Ecto neural progenitor cell (in vitro differentiated cells): ENCODE results near the gene CITED4.
A peak's percentile ranks its signal among the peaks of the same experiment; 100 is the strongest.

Experiments used
- DNase-seq: peaks from one replicate; pipeline ENCODE4 v3.0.0-alpha.2; 2018; ENCODE audit warnings: low spot score

CITED4 gene

DNA sequence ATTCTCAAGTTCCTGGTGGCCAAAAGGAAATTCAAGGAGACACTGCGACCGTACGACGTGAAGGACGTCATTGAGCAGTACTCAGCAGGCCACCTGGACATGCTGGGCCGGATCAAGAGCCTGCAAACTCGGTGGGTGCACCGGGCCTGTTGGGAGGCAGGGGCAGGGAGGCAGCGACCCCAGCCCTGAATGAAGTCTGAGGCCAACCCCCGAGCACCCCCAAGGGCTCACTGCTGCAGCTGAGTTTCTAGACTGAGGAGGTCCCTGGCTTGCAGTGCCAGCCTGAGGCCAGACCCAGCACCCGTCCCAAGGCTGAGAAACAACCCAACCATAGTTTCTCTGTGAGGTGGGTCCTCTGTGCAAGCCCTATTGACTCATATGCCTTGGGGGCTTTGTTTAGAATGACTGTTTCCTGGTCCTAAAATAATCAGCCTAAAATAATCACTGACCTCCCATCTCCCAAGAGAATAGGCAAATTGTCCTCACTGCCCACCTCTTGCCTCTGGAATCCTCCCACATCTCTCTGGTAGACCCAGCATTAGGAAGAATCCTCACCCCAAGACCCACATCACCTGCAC is 27.1 kb downstream of the CITED4 start:
- DNase-seq: no peak

DNA sequence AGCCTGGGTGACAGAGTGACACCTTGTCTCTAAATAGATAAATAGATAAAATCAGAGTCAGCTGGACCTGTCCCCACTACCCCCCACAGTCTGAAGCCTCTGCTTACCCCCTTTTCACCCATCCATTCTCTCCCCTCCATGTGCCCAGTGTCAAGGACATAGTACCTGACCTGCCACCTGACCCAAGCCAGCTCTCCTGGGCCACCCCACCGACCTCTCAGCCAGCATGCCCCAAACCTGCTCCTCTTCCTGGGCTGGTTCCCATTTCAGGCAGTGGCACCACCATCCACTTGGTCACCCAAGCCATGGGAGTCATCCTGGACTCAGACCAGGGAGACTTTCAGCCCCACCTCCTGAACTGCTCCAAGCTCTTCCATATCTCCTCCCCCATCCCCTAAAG is 28.2 kb downstream of the CITED4 start:
- no peak for DNase-seq

- no peak for DNase-seq
These were observed 31.0 kb downstream of the CITED4 start for GRCh38 chr1:40831001-40831732.

GRCh38 chr1:40830419-40830943 is 31.7 kb downstream of the CITED4 start:
- no peak for DNase-seq

DNA sequence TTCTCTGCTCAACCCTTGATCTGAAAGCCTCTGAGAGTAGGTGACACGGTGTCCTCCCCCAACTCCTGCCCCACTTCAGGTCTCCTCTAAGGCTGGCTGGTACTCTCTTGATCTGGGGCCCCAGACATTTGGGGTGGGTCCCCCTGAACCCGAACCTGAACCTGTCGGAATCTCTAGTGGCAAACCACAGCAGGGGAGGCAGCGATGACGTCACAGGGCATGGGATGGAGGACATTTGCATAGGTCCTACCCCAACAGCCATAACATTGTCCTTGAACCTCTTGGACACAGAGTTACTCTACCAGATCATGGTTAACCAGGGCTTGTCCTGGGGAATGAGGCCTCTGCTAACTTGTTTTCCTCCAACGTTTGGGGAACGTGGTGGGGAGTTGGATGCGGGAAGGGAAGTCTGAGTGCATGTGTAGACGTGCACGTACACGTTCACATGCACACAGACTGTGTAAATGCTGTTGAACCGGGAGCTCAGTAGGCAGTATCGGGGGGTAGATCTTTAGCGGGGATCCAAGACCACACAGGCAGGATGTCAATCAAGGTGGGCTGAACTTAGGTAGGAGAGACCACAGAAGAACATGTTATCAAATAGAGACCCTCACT is 32.4 kb downstream of the CITED4 start:
- no peak for DNase-seq

- no peak for DNase-seq
These were observed 36.2 kb downstream of the CITED4 start for GRCh38 chr1:40825996-40826395.

GRCh38 chr1:40825435-40825788 is 36.8 kb downstream of the CITED4 start:
- DNase-seq: no peak

GRCh38 chr1:40824591-40825434 is 37.4 kb downstream of the CITED4 start:
- DNase-seq: peak; percentile 82

DNA sequence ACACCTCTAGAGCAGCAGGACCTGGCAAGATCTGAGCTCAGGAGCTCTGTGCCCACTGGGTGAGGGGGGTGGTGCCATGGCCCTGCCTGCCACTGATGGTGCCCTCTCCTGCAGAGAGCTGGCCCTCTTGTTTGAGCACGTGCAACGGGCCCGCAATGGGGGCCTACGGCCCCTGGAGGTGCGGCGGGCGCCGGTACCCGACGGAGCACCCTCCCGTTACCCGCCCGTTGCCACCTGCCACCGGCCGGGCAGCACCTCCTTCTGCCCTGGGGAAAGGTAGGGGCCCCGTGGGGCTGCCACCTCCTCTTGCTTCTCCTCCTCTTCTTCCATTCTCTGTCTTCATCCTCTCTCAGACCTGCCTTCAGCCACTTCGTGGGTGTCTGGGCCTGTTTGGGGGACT is 38.2 kb downstream of the CITED4 start:
- DNase-seq: no peak

DNA sequence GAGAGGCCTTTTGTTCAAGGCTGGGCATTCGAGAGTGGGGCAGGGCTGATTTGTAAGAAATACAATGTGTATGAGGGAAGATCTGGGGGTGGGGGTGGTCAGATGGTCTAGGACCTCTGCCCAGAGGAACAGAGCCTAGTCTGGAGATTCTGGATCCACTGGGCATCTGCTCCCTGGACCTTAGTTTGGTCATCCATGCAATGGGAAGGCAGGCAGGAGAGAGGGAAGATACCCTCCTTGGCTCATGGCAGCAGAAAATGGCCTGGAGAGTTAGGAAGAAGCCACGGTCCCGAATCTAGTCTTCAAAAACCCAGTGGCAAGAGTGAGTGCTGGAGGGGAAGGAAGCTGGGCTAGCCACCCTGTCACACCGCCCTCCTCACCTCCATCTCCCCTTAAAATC is 38.8 kb downstream of the CITED4 start:
- no peak for DNase-seq

DNA sequence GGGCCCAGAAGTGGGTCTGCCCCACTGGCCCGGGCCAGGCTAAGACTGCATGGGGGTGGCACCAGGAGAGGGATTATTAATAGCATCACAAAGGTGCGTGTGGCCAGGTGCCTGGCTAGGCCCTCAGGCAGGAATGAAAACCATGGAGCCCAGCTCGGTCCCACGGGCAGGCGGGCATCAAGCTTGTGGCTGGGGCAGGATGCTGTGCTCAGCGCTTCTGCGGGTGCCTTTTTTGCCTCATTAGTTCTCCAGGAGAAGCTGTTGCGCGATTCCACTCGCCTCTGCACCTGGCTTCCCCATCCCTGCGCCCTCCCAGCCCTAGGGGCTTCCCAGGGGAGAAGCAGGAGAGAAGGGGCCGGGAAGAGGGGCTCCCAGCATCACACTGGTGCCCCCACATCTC is 39.3 kb downstream of the CITED4 start:
- DNase-seq: no peak

DNA sequence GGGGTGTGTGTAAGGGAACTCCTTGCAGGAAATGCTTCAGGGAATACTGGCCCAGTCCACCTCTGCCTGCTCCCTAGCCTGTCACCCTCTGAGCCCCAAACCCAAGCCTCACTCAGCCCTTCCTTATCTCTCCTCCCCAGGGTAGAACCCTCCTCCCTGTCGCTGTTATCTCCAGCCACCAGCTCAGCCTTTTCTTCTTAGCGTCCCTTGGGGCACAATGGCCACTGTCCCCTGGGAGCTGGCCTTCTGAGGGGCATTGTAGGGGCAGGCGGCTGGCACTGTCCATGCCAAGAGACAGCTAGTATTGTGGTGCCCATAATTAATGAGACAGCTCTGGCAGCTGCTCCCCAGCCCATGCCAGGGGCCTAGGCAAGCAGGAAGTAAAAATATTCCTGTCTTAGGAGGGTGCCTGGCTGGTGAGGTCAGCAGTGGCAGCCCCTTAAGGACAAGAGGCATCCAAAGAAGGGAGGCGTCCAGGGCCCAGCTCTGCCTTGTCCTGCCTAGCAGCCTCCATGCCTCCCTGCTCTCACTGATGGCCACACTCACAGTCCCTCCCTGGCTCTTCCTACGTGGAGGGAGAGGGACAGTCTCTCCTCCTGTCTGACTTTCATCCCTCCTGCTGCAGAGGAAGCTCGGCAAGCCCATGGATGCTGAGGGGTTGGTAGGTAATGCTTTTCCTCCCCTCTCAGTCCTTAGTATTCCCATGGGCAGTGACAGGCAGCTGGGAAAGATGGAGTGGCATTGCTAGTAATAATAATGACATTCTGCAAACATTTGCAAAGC is 41.1 kb downstream of the CITED4 start:
- DNase-seq: no peak

- no peak for DNase-seq
These were observed 41.8 kb downstream of the CITED4 start for GRCh38 chr1:40820251-40820797.

DNA sequence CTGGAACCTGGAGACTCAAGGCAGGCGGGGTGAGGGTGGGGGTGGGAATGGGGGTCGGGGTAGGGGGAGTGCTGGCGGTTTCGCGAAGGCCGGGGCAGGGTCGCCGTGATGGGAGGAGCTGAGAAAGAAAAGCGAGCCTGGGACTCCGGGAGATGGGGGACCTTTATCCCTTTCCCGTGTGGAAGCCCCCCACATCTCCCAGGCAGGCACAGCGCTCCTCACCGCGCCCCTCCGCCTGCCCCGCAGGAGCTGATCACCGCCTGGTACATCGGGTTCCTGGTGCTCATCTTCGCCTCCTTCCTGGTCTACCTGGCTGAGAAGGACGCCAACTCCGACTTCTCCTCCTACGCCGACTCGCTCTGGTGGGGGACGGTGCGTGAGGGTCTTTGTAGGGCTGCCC is 43.1 kb downstream of the CITED4 start:
- no peak for DNase-seq

- DNase-seq: peak; percentile 91
These were observed 43.8 kb downstream of the CITED4 start for GRCh38 chr1:40818264-40818961.

DNA sequence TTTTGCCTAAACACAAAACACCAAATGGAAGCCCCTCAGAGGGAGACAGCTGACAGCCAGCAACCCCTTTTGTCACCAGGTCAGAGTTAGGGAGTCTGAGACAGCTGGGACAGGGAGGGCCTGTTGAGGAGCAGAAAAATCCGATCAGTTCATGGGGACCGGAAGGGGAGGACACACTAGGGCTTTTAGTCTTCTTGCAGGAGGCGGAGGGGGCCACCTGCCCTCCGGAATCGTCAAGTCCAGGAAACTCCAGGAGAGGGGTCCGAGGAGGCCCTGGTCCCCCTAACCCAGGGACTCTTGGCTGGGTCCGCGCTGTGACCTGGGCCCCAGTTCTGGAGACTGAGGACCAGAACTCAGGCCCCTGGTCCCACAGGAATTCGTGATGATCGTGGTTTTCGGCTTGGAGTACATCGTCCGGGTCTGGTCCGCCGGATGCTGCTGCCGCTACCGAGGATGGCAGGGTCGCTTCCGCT is 44.3 kb downstream of the CITED4 start:
- no peak for DNase-seq

- no peak for DNase-seq
These were observed 46.7 kb downstream of the CITED4 start for GRCh38 chr1:40815420-40815819.
